ENCODE data around the gene KCNH1.

Gene KCNH1

DNA sequence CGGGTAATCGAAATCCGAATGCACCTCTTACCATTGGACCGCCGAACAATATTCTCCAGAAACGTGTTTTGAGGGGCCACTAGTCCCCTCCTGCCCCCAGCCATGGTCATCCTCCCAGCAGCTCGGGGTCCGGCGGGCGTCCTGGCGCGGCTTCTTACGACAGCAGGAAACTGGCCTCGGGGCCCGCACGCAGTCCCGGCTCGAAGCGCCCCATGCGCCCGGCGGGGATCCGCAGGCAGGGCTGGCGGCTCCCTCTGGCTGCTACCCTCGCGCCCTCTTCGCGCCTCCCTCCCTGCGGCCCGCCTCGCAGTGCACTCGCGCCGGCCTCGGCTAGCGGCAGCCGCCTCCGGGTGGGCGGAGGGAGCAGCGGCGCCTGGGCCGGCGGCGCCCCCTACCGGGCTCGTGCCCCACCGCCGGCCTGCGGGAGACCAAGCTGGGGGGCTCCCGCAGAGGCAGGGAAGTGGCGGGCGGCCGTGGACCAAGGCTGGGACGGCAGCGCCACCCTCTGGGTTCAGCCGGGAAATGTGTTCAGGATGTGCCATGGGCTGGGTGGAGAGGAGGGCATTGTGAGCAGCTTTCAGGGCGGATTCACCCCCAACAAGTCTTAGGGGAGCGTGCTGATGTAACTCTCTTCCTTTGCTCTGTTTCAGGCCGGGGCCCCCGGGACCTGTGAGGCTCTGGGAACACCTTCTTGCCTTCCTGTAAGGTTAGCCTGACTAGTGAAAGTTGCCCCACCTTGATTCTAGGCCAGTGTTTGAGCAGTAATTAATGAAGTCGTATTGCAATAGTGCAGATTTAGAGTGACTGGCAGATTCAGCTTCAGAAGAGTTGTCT lies at the start of gene KCNH1:
Gene KCNH1, minus strand, starts transcription at position 313 of the 834 bp plus-strand sequence. Its CDS starts 203 bp downstream, at position 110.
- DNase-seq, result peak; percentile 25 to 94 (median 84)

- no peak for DNase-seq
Observed at GRCh38 chr1:211182746-211183145, 48.8 kb upstream of the KCNH1 start.

DNA sequence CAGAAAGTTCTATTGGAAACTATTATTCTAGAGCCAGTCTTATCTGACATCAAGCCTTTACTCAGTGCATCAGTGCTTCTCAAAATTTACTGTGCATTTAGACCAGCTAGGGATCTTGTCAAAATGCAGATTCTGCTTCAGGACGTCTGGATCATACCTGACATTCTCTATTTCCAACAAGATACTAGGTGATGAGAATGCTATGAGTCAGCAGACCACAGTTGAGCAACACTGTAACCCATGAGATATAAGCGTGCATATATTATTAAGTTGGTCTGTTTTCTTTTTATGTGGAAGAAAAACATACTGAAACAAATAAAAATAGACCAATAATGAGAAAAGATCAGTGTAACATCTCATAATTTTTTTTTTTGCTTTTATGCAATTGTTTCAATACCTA lies 40.4 kb upstream of the KCNH1 start:
- DNase-seq, result no peak

- DNase-seq, result no peak
Observed at GRCh38 chr1:211172657-211173056, 38.7 kb upstream of the KCNH1 start.

- DNase-seq, result no peak
Observed at GRCh38 chr1:211169353-211169752, 35.4 kb upstream of the KCNH1 start.

GRCh38 chr1:211158866-211159265 lies 24.9 kb upstream of the KCNH1 start:
- DNase-seq, result no peak

DNA sequence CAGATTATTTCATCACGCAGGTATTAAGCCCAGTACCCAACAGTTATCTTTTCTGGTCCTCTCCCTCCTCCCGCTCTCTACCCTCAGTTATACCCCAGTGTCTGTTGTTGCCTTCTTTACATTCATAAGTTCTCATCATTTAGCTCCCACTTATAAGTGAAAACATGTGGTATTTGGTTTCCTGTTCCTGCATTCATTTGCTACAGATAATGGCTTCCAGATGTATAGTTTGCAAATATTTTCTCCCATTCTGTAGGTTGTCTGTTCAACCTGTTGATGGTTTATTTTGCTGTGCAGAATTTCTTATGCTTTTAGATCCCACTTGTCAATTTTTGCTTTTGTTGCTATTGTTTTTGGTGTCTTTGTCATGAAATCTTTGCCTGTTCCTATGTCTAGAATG lies 21.1 kb upstream of the KCNH1 start:
- DNase-seq, result no peak

GRCh38 chr1:211153932-211154331 lies 20.0 kb upstream of the KCNH1 start:
- DNase-seq, result no peak

GRCh38 chr1:211148366-211148765 lies 14.4 kb upstream of the KCNH1 start:
- DNase-seq, result no peak

DNA sequence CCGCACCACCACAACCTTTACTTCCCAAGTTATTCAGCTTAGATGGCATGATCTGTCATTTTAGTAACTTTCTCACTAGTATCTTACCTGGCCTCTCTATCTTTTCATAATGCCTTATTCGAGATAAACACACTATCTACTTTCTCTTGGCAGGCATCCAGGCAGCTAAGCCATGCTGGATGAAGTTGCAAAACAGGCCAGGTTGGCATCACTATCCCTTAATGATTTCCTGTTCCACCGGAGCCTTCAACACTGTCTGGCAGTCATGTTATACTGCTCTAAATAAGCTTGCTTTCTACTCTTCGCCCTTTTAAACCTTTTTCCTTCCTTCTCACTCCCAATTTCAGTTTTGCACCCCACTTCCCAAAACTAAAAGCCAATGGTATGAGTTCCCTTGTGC lies 12.0 kb upstream of the KCNH1 start:
- DNase-seq, result no peak

GRCh38 chr1:211135342-211135950 lies 1.5 kb upstream of the KCNH1 start:
- peak in 1 of 14 donors; percentile 67 for DNase-seq

DNA sequence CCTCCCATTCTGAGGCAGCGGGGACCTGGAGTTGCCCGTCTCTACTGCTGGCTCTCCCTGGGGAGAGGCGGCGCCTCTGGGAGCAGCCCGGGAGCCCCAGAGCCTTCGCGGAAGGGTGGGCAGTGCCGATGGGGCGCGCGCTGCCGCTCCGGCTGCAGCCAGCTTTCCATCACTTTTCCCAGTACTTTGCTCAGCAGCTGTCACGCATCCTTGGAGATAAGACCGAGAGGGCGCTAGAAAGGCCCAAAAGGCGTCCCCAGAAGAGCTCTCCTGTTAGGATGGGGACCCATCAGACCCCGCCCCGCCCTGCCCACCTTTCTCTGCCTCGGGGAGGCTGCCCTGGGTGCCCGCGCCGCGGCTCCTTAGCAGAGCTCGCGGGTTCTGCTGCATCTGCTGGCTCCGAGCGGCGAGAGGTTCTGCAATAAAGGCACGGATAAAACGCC lies 534 bp downstream of the KCNH1 start:
- peak in 9 of 14 donors; percentile 23 to 79 (median 41) for DNase-seq

DNA sequence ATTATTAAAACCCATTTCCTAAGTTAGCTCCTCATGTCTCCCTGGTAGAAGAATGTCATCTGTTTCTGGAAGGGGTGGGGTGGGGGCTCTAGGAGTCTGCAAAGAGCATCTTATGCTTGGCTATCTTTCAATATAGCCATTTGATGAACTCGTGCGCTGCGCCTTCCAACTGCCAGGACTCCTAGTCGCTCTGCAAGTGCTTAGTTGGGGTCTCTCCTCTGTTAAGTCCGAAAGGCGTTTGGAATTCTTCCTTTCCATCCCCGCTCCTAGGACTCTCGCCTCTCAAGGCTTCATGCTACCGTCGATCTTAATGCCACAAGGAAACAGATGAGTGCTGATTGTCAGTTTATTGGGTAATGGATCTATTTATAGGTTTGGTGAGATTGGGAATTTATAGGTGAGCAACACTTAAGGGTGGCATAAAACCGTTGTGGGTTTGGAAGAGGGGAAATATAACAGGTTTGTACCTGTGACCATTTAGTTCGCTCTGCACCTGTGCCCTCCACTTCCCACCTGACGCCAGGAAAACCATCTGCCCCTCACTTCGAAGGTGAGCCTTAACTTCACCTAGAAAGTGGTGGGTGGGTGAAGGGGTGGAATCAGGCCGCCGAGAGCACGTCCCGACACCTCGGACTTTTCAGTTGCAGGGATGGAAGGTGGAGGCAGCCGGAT lies 1.1 kb downstream of the KCNH1 start:
- DNase-seq, result peak in 7 of 14 donors; percentile 1 to 55 (median 8)

GRCh38 chr1:211129776-211130175 lies 4.2 kb downstream of the KCNH1 start:
- peak in 1 of 14 donors; percentile 41 for DNase-seq

GRCh38 chr1:211127166-211127565 lies 6.8 kb downstream of the KCNH1 start:
- no peak for DNase-seq

DNA sequence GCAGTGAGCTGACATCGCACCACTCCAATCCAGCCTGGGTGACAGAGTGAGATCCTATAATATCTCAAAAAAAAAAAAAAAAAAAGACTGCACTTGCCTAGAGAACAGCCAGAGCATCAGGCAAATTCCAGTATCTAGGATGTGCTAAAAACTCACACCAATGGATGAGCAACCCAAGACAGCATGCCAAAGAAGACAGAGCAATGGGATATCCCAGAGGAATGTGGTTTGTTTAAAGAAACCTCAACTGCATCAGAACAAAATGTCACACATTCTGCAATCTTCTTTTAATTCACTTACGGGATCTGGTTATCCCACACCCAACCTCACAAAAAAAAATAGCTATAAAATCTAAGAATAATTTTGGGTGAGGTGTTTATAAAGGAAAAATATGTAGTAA lies 7.3 kb downstream of the KCNH1 start:
- no peak for DNase-seq

DNA sequence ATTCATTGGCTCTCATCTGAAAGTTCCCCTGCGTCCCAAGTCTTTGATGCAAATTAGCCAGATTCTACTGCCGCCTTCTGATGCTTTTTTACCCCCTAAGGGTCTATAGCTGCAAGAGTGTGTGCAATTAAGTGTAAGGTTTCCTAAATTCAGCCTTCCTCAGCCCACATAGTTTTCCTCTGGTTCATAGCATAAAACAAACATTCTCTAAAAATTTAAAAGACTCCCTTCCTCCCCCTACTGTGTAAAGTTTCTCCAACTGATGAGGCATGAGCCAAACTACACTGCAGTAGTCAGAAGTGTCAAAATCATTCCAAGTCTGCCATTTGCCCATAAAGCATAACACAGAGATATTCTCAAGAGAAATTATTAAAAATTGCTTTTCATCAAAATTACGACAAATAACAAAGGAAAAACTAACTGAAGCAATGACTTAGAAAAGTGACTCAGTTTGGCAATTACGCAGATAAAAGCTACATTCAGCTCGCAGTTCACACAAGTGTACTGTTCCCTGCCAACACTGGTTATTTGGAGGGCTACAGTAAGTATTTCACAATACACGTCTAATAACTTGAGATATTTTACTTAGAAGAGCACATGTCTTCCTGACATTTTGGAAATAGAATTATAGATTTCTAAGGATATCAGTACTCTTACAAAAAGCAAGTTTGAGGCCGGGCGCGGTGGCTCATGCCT lies 15.4 kb downstream of the KCNH1 start:
- no peak for DNase-seq

DNA sequence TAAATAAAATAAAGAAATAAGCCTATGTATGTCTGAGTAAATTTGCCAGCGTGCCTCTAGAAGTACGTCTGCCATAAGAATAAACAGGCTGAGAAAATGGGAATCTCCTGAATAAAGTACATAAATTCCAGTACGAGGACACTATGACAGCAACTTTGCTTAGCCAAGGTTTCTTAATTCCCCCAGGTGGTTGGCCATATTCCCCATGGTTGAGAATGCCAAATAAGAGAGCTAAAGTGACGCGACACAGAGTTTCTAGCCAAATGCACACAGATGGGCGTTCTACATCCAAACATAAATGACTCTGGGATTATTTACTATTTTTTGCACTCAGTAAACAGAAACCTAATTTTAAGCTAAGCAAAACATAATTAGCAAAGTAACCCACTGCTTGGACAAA lies 19.5 kb downstream of the KCNH1 start:
- peak in 1 of 14 donors; percentile 87 for DNase-seq

DNA sequence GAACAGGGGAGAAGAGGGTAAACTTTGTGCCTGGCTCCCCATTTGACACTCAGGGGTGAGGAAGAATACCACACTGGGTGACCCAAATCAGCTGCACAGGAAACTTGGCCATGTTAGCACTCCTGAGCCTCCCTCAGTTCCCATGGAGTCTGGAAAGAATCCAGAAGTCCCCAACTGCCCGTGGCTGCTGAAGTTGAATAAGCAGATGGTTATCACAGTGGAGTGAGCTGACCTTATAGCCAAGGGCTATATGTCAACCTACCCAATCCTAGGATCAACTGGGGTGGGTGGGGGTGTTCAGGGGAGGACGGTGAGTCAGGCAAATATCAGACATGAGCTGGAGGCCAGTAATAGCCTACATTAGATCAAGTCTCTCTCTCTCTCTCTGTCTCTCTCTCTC lies 20.4 kb downstream of the KCNH1 start:
- DNase-seq, result no peak

GRCh38 chr1:211111351-211111750 lies 22.6 kb downstream of the KCNH1 start:
- no peak for DNase-seq

- DNase-seq, result no peak
Observed at GRCh38 chr1:211101481-211101880, 32.5 kb downstream of the KCNH1 start.

DNA sequence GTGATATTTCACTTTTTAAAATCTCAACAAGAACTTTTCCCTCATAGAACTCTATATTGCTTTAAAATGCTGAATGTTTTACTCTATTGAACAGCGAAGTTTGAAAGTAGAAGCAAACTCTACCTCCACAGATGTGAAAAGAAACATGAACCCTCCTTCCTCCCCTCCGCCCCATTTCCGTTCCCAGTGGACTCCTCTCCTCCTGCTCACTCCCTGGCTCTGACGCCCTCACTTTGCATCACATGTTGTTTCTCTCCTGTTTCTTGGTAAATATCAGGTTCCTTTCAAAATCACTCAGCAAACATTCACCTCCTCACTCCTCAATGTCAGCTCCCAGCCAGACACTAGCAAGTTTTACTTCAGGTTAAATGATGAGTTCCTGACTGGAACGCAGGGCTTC lies 34.6 kb downstream of the KCNH1 start:
- DNase-seq, result no peak

GRCh38 chr1:211095381-211095780 lies 38.6 kb downstream of the KCNH1 start:
- peak in 1 of 14 donors; percentile 75 for DNase-seq
